GM21737 (cell line): Measurements from ENCODE around the gene C7orf25.
A peak's percentile ranks its signal among the peaks of the same experiment; 100 is the strongest.

Experiments
- ATAC-seq: cut with Tn5 transposase; IDR thresholded peaks from one replicate; pipeline ENCODE4 v1.9.1; 2021; ENCODE audit warnings: mild to moderate bottlenecking, moderate library complexity; ENCODE audit not compliant: unreplicated experiment

The C7orf25 gene

GRCh38 chr7:42880392-42880791 lies 31.5 kb downstream of the C7orf25 start:
- ATAC-seq: no peak

- ATAC-seq: no peak
Measured at GRCh38 chr7:42878303-42878702, 33.6 kb downstream of the C7orf25 start.

GRCh38 chr7:42877862-42878261 lies 34.0 kb downstream of the C7orf25 start:
- ATAC-seq: no peak

- ATAC-seq: peak; percentile 71
Measured at GRCh38 chr7:42876182-42877068, 35.4 kb downstream of the C7orf25 start.

- peak; percentile 93 for ATAC-seq
Measured at GRCh38 chr7:42869131-42870020, 42.5 kb downstream of the C7orf25 start.

- no peak for ATAC-seq
Measured at GRCh38 chr7:42868480-42868879, 43.4 kb downstream of the C7orf25 start.
